GM12865 (cell line): Measurements from ENCODE around the gene LSM2.

ENCODE experiments used
- DNase-seq: peaks from one replicate; pipeline ENCODE4 v3.0.0; 2010; ENCODE audit warnings: low read depth
- H3K4me3 ChIP-seq: 2 replicates; pipeline ENCODE4 v1.5.1; 2011; ENCODE audit warnings: mild to moderate bottlenecking, low read depth, low read length, control low read depth
- TF ChIP-seq, protein P1 (sequence below): IDR thresholded peaks from 2 replicates; pipeline ENCODE4 v1.5.1; 2011; ENCODE audit warnings: low read length, control low read depth, low read depth, inconsistent platforms; ENCODE audit not compliant: insufficient read depth; ENCODE audit errors: missing control alignments

Gene LSM2

DNA sequence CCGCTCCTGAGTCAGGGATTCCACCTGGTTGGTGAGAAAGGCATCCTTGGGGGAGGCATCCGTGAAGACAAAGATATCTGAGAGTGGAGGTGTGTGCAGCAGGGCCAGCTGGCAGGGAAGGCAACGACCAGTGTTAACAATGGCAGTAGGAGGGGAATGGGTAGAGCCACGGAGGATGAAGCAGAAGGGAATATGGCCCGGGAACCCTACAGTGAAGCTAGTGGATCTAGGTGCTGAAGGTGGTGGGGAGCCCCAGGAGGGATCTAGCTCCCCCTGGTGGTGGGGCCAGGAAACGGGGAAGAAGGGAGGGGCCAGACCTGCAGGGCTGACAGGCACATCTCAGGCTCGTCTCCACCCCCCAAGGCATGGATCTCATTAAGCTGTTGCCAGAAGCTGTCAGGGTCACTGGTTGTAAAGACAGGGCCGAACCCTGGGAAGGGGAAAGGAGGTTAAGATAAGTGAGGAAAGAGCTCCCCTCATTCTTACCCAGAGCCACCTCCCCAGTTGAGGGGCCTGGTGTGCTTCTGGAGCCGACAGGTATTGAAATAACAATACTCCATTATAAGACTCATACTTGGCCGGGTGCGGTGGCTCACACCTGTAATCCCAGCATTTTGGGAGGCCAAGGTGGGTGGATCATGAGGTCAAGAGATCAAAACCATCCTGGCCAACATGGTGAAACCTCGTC lies 36.9 kb downstream of the LSM2 start:
- no peak overlapping the region for H3K4me3 ChIP-seq
- DNase-seq: peak; percentile 83
- TF ChIP-seq, protein P1, sequence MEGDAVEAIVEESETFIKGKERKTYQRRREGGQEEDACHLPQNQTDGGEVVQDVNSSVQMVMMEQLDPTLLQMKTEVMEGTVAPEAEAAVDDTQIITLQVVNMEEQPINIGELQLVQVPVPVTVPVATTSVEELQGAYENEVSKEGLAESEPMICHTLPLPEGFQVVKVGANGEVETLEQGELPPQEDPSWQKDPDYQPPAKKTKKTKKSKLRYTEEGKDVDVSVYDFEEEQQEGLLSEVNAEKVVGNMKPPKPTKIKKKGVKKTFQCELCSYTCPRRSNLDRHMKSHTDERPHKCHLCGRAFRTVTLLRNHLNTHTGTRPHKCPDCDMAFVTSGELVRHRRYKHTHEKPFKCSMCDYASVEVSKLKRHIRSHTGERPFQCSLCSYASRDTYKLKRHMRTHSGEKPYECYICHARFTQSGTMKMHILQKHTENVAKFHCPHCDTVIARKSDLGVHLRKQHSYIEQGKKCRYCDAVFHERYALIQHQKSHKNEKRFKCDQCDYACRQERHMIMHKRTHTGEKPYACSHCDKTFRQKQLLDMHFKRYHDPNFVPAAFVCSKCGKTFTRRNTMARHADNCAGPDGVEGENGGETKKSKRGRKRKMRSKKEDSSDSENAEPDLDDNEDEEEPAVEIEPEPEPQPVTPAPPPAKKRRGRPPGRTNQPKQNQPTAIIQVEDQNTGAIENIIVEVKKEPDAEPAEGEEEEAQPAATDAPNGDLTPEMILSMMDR: peak; percentile 89

DNA sequence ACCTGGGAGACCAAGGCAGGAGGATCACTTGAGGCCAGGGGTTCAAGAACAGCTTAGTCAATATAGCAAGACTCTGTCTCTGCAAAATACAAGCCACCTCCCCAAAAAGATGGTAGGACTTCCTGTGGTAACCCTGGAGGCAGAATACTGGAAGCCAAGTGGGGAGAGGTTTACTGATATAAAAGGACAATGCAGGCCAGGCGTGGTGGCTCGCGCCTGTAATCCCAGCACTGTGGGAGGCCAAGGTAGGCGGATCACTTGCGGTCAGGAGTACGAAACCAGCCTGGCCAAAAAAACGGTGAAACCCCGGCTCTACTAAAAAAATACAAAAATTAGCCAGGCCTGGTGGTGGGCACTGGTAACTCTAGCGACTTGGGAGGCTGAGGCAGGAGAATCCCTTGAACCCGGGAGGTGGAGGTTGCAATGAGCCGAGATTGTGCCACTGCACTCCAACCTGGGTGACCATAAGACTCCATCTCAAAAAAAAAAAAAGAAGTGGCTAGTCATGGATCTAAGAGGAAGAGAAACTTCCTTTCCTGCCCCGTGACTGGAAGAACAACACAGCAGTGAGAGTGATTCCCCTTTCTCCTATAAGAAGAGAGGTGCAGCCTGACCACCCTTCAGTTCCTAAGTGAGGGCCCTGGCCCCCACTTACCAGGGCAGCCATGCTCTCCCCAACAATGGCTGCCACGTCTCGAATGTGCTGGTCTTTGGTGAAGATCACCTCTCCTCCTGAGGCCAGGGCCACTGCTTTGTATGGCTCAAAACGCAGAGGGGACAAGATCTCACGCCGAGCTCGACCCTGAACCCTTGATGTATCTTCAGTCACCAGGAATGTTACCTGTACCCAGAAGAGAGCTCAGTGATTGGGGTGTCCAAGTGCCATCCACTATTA lies 38.2 kb downstream of the LSM2 start:
- no peak for DNase-seq
- TF ChIP-seq, protein P1: no peak
- no peak overlapping the region for H3K4me3 ChIP-seq

DNA sequence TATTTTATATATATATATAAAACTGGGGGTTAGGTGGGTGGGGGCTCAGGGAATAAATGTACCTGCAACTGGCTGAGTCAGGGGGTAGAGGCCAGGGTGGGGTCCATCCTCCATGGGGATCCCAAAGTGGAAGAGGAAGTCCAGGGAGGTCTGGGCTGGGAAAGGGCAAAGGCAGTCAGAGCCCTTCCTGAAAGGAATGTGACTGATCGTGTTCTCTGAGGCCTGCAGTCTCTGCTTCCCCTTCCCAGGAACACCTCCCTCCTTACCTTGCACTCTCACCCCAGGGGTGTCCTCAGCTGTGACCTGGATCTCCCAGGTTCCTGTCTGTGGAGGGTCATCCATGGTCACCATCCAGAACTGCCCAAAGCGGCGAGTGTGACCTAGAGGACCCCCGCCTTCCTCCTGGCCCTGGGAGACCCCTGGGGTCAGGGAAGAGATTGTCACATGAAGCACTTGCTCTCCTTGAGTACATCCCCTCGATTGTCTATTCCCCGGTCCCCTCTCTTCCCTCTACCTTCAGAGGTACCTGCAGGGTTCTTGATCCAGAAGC lies 39.6 kb downstream of the LSM2 start:
- no peak for DNase-seq
- TF ChIP-seq, protein P1: no peak
- H3K4me3 ChIP-seq: no peak overlapping the region

- no peak for DNase-seq
- TF ChIP-seq, protein P1: no peak
- no peak overlapping the region for H3K4me3 ChIP-seq
These were observed 40.6 kb downstream of the LSM2 start for GRCh38 chr6:31765910-31766794.

GRCh38 chr6:31765559-31765909 lies 41.2 kb downstream of the LSM2 start:
- DNase-seq: no peak
- H3K4me3 ChIP-seq: no peak overlapping the region
- TF ChIP-seq, protein P1: no peak

- DNase-seq: no peak
- TF ChIP-seq, protein P1: no peak
- H3K4me3 ChIP-seq: no peak overlapping the region
These were observed 42.6 kb downstream of the LSM2 start for GRCh38 chr6:31764198-31764597.
